SK-N-MC (cell line): ENCODE data around the gene KRTAP10-3.

Source experiments
- EZH2 ChIP-seq: fragments of 200-600 bp; sonication (generic); IDR thresholded peaks from one replicate; pipeline ENCODE4 v1.6.1; 2017; ENCODE audit warnings: antibody characterized with exemption
- FOXP2 ChIP-seq: optimal IDR thresholded peaks from 2 replicates; pipeline ENCODE3; 2011; ENCODE audit warnings: mild to moderate bottlenecking, moderate library complexity; ENCODE audit not compliant: insufficient read depth; ENCODE audit errors: extremely low read length, control extremely low read depth
- POLR2AphosphoS5 ChIP-seq: IDR thresholded peaks from 2 replicates; pipeline ENCODE4 v1.6.1; 2012; ENCODE audit warnings: mild to moderate bottlenecking, low read depth, low read length, borderline replicate concordance

GRCh38 chr21:44519346-44520325, 39.0 kb downstream of the KRTAP10-3 start:
- TF ChIP-seq EZH2 (no peak), POLR2AphosphoS5 (no peak), FOXP2 (no peak)
